GM19043 (cell line): Measurements from ENCODE around the gene IQCK.

ENCODE experiments used
- ATAC-seq: cut with Tn5 transposase; IDR thresholded peaks from one replicate; pipeline ENCODE4 v1.9.1; 2021; ENCODE audit warnings: low read depth; ENCODE audit not compliant: unreplicated experiment

IQCK gene

GRCh38 chr16:19899605-19899955 is 181.5 kb downstream of the IQCK start:
- no peak for ATAC-seq

DNA sequence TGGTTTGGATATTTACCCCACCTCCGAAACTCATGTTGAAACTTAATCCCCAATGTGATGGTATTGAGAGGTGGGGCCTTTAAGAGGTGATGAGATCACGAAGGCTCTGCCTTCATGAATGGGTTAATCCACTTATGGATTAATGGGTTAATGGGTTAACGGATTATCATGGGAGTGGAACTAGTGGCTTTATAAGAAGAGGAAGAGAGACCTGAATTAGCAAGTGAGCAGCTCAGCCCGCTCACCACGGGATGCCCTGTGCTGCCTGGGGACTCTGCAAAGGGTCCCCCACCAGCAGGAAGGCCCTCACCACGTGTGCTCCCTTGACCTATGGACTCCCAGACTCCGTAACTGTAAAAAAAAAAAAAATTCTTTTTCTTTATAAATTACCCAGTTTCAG is 183.1 kb downstream of the IQCK start:
- no peak for ATAC-seq

DNA sequence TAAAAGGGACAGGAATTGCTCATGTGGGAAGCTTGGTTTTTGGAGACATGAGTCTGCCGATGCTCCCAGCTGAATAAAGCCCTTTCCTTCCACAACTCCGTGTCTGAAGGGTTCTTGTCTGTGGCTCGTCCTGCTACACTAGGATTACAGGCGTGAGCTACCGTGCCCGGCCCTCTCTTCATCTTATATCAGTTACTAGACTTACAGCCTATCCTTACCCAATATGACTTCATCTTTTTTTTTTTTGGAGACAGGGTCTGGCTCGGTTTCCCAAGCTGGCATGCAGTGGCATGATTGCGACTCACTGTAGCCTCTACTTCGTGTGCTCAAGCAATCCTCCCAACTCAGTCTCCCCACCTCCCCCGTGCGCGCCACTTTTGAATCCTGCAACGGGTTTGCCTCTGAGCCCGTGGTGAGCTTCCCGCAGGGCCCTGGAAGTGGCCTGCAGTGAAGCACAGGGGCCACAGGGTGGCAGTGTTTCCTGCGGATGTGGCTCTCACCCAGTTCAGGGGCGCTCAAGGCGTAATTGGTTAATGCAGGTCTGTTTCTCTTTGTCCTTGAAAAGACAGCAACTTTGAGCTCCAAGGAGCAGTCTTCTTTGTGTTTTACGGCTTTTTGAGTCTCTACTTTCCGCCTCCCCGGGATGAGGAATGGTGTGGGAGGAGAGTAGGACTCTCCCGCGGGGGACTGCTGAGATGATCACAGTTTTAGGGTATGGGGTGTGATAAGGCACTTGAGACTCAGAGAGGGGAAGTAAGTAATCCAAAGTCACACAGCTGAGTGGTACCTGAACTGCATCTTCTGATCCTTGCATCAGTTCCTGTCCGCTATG is 189.3 kb downstream of the IQCK start:
- peak; percentile 68 for ATAC-seq
